IPS-15b (cell line): ENCODE results near the gene IFT122.
"Not testable (repeated sequence)": the region's sequence is repeated elsewhere in the genome, so short reads cannot be mapped to it uniquely, and the experiment has no call there.

Source experiments
- H3K27me3 ChIP-seq: one replicate; pipeline ENCODE4 v1.6.1; 2013; ENCODE audit warnings: low read length; ENCODE audit not compliant: control insufficient read depth, insufficient read depth
- H3K36me3 ChIP-seq: one replicate; pipeline ENCODE4 v1.6.1; 2013; ENCODE audit warnings: low read length; ENCODE audit not compliant: control insufficient read depth, insufficient read depth
- H3K4me1 ChIP-seq: one replicate; pipeline ENCODE4 v1.6.1; 2013; ENCODE audit warnings: mild to moderate bottlenecking, low read length; ENCODE audit not compliant: control insufficient read depth, insufficient read depth
- H3K4me3 ChIP-seq: one replicate; pipeline ENCODE4 v1.5.1; 2013; ENCODE audit warnings: low read depth, low read length
- H3K9ac ChIP-seq: one replicate; pipeline ENCODE4 v1.6.1; 2013; ENCODE audit warnings: low read depth, mild to moderate bottlenecking, low read length
- H3K9me3 ChIP-seq: one replicate; pipeline ENCODE4 v1.6.1; 2013; ENCODE audit warnings: mild to moderate bottlenecking, low read length; ENCODE audit not compliant: control insufficient read depth, insufficient read depth

IFT122 gene

GRCh38 chr3:129463716-129464115 is 23.7 kb downstream of the IFT122 start:
- no peaks in the 10 kb centered on the region for H3K9me3 ChIP-seq
- H3K27me3 ChIP-seq: no peaks in the 10 kb centered on the region
- no peak overlapping the region for H3K9ac ChIP-seq
- H3K36me3 ChIP-seq: peaks cover 11% of the 10 kb centered on the region
- H3K4me1 ChIP-seq: no peaks in the 10 kb centered on the region
- no peak overlapping the region for H3K4me3 ChIP-seq

- H3K4me1 ChIP-seq: no peaks in the 10 kb centered on the region
- H3K36me3 ChIP-seq: peaks cover 9% of the 10 kb centered on the region
- no peak overlapping the region for H3K9ac ChIP-seq
- no peaks in the 10 kb centered on the region for H3K9me3 ChIP-seq
- no peaks in the 10 kb centered on the region for H3K27me3 ChIP-seq
- H3K4me3 ChIP-seq: no peak overlapping the region
These were observed 27.9 kb downstream of the IFT122 start for GRCh38 chr3:129467932-129468331.

GRCh38 chr3:129469026-129469425 is 29.0 kb downstream of the IFT122 start:
- Histone ChIP-seq H3K36me3 (peaks cover 3% of the 10 kb centered on the region), H3K4me3 (no peak overlapping the region), H3K9me3 (no peaks in the 10 kb centered on the region), H3K9ac (no peak overlapping the region), H3K27me3 (no peaks in the 10 kb centered on the region), H3K4me1 (no peaks in the 10 kb centered on the region)

GRCh38 chr3:129470861-129471260 is 30.8 kb downstream of the IFT122 start:
- Histone ChIP-seq H3K36me3 (peaks cover under 1% of the 10 kb centered on the region), H3K27me3 (no peaks in the 10 kb centered on the region), H3K9ac (no peak overlapping the region), H3K4me1 (no peaks in the 10 kb centered on the region), H3K9me3 (no peaks in the 10 kb centered on the region), H3K4me3 (no peak overlapping the region)

GRCh38 chr3:129473067-129473768 is 33.2 kb downstream of the IFT122 start:
- no peaks in the 10 kb centered on the region for H3K9me3 ChIP-seq
- no peaks in the 10 kb centered on the region for H3K27me3 ChIP-seq
- peaks cover 8% of the 10 kb centered on the region for H3K36me3 ChIP-seq
- no peaks in the 10 kb centered on the region for H3K4me1 ChIP-seq
- H3K9ac ChIP-seq: no peak overlapping the region
- H3K4me3 ChIP-seq: no peak overlapping the region

- no peaks in the 10 kb centered on the region for H3K4me1 ChIP-seq
- no peak overlapping the region for H3K4me3 ChIP-seq
- H3K9me3 ChIP-seq: no peaks in the 10 kb centered on the region
- H3K9ac ChIP-seq: no peak overlapping the region
- H3K36me3 ChIP-seq: peaks cover 8% of the 10 kb centered on the region
- H3K27me3 ChIP-seq: no peaks in the 10 kb centered on the region
These were observed 33.7 kb downstream of the IFT122 start for GRCh38 chr3:129473769-129474152.

- Histone ChIP-seq H3K9ac (no peak overlapping the region), H3K36me3 (peaks cover 14% of the 10 kb centered on the region), H3K27me3 (no peaks in the 10 kb centered on the region), H3K9me3 (no peaks in the 10 kb centered on the region), H3K4me1 (no peaks in the 10 kb centered on the region), H3K4me3 (no peak overlapping the region)
These were observed 35.2 kb downstream of the IFT122 start for GRCh38 chr3:129474984-129475804.

- no peak overlapping the region for H3K9ac ChIP-seq
- H3K27me3 ChIP-seq: no peaks in the 10 kb centered on the region
- no peaks in the 10 kb centered on the region for H3K9me3 ChIP-seq
- H3K4me1 ChIP-seq: no peaks in the 10 kb centered on the region
- no peak overlapping the region for H3K4me3 ChIP-seq
- peaks cover 18% of the 10 kb centered on the region for H3K36me3 ChIP-seq
These were observed 35.8 kb downstream of the IFT122 start for GRCh38 chr3:129475863-129476262.

GRCh38 chr3:129476586-129476985 is 36.6 kb downstream of the IFT122 start:
- Histone ChIP-seq H3K4me3 (no peak overlapping the region), H3K9me3 (no peaks in the 10 kb centered on the region), H3K4me1 (no peaks in the 10 kb centered on the region), H3K27me3 (no peaks in the 10 kb centered on the region), H3K36me3 (peaks cover 18% of the 10 kb centered on the region), H3K9ac (no peak overlapping the region)

- H3K27me3 ChIP-seq, H3K4me3 ChIP-seq, H3K9me3 ChIP-seq, H3K4me1 ChIP-seq, H3K9ac ChIP-seq: not testable (repeated sequence)
- H3K36me3 ChIP-seq: peaks cover 21% of the 10 kb centered on the region
These were observed 41.3 kb downstream of the IFT122 start for GRCh38 chr3:129481225-129481765.

- H3K4me3 ChIP-seq: no peak overlapping the region
- H3K9ac ChIP-seq: no peak overlapping the region
- H3K9me3 ChIP-seq: no peaks in the 10 kb centered on the region
- H3K36me3 ChIP-seq: peaks cover 21% of the 10 kb centered on the region
- H3K27me3 ChIP-seq: no peaks in the 10 kb centered on the region
- H3K4me1 ChIP-seq: peaks cover 3% of the 10 kb centered on the region
These were observed 41.8 kb downstream of the IFT122 start for GRCh38 chr3:129481766-129482332.
